Stimulated activated CD4-positive, alpha-beta T cell treated with anti-CD3 and anti-CD28 coated beads, Interleukin-4, amount 100 ng/mL, for 48 hours (primary cell): Measurements from ENCODE around the gene PHF21B.
"Not testable (repeated sequence)": the region's sequence is repeated elsewhere in the genome, so short reads cannot be mapped to it uniquely, and the experiment has no call there.

Experiments
- DNase-seq, 2 donors: peaks; one replicate each; pipeline ENCODE4 v3.0.0-alpha.2; 2020; ENCODE audit warnings: low read depth in 2 of 2

PHF21B gene

GRCh38 chr22:44962741-44963454, 46.9 kb downstream of the PHF21B start:
- DNase-seq = no peak

GRCh38 chr22:44961682-44962081, 48.1 kb downstream of the PHF21B start:
- not testable (repeated sequence) for DNase-seq

- DNase-seq = no peak
Observed at GRCh38 chr22:44956840-44957767, 52.7 kb downstream of the PHF21B start.

- DNase-seq = no peak
Observed at GRCh38 chr22:44955102-44955501, 54.7 kb downstream of the PHF21B start.

GRCh38 chr22:44954149-44954548, 55.7 kb downstream of the PHF21B start:
- no peak for DNase-seq

DNA sequence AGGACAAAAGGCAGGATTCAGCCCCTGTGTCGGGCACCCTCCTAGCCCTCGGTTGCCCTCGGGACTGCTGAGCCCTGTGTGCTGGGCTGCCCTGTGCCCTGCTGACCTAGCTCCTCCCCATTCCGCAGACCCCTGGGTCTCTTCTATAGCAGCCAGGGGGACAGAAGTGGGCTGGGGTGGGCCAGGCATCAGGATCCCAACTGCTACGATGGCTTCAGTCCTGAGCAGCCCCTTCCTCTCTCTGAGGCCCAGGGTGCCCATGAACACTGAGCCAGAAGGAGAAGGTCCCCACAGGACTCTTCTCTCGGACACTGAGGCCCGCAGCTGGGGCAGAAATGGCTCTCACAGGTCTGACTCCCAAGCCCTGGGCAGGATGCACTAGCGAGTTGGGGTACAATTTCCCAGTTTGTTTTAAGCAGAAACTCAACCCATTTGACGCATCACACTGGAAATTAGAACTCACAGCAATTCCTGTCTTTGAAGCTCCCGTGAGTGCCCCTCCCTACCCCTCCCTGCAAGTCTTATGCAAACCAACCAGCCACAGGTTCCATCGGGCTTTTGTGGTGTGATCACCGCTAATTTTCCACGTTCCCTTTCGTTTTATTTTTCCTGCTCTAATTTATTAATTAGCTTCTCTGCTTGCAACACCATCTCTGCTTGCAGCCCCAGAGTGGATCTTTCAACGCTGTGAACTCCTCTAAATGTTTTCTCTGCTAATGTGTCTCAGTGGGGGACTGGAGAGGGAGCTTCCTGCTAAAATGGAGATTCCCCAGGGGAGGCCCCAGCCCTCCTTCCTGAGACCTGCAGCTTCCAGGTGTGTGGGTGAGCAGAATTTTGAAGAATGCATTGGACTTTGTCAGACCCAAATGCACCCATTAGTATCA, 56.7 kb downstream of the PHF21B start:
- DNase-seq = no peak

DNA sequence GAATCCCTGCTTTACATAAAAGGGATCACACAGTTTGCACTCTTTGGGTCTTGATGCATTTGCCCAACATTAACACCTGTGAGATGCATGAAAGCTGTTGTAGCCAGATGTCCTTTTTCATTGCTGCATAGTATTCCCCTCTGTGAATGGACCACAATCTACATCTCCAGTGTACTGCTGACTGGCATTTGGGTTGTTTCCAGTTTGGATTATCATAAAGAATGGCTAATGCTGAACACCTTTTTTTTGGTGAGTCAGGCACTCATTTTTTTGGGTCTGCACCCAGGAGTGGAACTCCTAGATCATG, 58.3 kb downstream of the PHF21B start:
- DNase-seq = no peak

GRCh38 chr22:44950806-44951509, 58.8 kb downstream of the PHF21B start:
- DNase-seq = no peak

GRCh38 chr22:44947846-44948245, 62.0 kb downstream of the PHF21B start:
- no peak for DNase-seq

- DNase-seq = no peak
Observed at GRCh38 chr22:44947049-44947448, 62.8 kb downstream of the PHF21B start.

GRCh38 chr22:44944883-44945601, 64.8 kb downstream of the PHF21B start:
- no peak for DNase-seq

DNA sequence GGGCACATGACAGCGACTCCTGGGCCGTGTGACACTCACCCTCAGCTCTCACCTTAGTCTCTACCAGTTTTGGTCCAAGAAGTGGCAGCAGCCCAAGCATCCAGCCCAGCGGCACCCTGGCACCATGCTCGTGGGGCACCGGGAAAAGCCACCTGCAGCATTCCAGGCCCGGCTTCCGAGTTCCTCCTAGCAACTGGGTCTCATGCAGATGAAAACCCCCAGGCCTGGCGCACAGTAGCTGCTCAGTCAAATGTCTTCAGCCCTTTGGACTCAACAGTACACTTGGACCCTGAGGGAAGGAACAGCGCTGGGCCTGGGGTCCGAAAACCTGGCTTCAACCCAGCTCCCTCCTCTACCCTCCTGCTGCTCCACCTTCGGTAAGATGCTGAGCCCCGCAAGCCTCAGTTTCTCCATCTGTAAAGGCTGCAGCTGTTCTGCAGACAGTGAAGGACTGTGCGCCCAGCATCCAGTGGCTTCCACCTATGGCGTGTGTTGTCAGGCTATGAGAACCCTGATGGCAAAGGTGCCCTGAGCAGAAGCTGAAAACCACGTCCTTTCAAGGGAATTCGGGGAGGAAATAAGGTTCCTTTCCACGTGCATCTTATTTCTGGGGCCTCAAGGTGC, 66.0 kb downstream of the PHF21B start:
- DNase-seq = no peak

GRCh38 chr22:44942979-44943700, 66.7 kb downstream of the PHF21B start:
- no peak for DNase-seq

GRCh38 chr22:44942056-44942455, 67.7 kb downstream of the PHF21B start:
- DNase-seq = no peak

GRCh38 chr22:44941207-44941606, 68.6 kb downstream of the PHF21B start:
- no peak for DNase-seq

DNA sequence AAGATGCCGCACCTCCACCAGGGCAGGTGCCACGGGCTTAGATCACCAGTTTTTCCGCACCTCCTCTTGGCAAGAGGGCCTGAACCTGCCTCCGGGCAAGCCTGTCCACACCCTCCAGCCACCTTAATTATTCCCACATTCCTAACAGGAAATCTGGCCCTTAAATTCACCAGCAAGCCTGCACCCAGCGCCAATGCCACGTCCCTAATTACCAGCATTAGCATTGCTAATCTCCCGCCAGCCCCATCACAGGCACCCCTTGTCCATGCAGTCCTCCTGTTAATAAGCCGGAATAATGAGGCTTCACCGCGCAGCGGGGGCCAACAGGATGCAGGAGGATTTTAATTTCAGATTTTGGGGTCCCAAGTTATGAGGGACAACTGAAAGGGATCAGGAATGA, 69.7 kb downstream of the PHF21B start:
- DNase-seq = no peak

DNA sequence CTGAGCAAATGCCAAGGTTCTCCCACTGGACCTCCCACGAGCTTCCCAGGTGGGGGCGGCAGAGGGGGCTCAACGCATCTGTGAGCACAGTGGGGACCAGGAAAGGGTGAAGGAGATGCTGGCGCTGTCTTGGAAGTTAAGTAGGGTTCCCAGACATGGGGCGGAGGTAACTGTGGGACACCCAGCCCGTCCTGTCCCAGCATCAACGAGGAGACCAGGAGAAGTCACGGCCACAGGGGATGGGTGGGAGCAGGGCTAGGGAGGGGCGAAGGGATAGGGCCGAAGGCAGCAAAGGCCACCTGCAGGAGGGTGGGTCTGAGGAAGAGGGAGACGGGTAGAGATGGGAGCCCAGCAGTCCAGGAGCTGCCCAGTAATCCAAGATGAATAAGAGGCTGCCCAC, 70.4 kb downstream of the PHF21B start:
- DNase-seq = no peak

DNA sequence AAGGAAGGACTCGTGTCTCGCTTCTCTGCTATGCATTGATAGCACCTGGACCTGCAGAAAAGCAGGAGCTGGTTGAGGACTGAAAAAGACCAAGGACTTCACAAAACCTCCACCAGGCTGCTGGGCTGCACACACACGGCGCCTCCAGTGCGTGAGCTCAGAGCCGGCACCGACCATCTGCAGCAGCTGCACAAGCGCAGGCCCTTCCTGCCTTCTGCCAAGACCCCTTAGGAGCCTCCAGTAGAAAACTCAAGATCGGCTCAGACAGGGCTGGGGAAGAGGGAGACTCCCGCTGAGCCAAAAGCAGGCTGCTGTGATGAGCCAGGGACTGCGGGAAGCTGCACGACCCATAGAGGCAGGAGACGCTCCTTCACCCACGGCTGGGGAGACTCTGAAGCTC, 70.9 kb downstream of the PHF21B start:
- DNase-seq = no peak

DNA sequence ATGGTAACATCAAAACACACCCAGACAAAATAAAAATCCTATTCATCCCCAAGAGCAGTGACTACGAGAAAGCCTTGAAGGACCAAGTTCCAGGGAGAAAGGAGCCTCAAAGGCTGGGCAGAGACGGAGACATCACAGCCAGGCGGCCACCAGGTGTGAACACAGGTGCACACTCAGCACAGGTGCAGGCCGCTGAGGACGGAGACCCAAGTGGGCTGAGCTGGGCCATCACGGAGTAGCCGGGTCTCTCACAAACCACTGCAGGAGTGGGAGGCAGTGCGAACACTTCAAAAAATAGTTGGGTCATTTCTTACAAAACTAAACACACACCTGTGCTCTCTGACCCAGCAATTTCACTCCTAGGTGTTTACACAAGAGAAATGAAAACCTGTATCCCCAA, 72.6 kb downstream of the PHF21B start:
- no peak for DNase-seq

GRCh38 chr22:44936201-44936600, 73.6 kb downstream of the PHF21B start:
- DNase-seq = no peak
